AG10803 (cell line): Measurements from ENCODE around the gene NUP210L.
"Not testable (repeated sequence)": the region's sequence is repeated elsewhere in the genome, so short reads cannot be mapped to it uniquely, and the experiment has no call there.

Experiments
- DNase-seq: peaks from one replicate; pipeline ENCODE4 v3.0.0; 2010; ENCODE audit warnings: low read depth
- H3K4me3 ChIP-seq: 2 replicates; pipeline ENCODE4 v1.5.1; 2011; ENCODE audit warnings: mild to moderate bottlenecking, low read length, control low read depth
- CTCF ChIP-seq: conservative IDR thresholded peaks from 2 replicates; pipeline ENCODE4 v1.5.1; 2011; ENCODE audit warnings: mild to moderate bottlenecking, low read length, control low read depth, inconsistent platforms

NUP210L gene

GRCh38 chr1:154129391-154129970, 25.4 kb downstream of the NUP210L start:
- no peak for DNase-seq
- TF ChIP-seq CTCF = no peak
- H3K4me3 ChIP-seq = no peak overlapping the region

DNA sequence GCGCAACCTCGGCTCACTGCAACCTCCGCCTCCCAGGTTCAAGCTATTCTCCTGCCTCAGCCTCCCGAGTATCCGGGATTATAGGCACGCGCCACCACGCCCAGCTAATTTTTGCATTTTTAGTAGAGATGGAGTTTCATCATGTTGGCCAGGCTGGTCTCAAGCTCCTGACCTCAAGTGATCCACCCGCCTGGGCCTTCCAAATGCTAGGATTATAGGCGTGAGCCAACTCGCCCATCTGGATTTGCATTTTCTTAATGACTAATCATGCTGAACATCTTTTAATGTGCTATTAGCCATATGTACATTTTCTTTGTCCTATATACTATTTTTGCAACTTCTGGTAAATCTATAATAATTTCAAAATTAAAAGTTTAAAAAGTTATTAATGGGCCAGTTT, 31.7 kb downstream of the NUP210L start:
- DNase-seq, H3K4me3 ChIP-seq: not testable (repeated sequence)

- H3K4me3 ChIP-seq = no peak overlapping the region
- no peak for DNase-seq
- TF ChIP-seq CTCF = no peak
Measured at GRCh38 chr1:154117642-154118041, 37.2 kb downstream of the NUP210L start.

DNA sequence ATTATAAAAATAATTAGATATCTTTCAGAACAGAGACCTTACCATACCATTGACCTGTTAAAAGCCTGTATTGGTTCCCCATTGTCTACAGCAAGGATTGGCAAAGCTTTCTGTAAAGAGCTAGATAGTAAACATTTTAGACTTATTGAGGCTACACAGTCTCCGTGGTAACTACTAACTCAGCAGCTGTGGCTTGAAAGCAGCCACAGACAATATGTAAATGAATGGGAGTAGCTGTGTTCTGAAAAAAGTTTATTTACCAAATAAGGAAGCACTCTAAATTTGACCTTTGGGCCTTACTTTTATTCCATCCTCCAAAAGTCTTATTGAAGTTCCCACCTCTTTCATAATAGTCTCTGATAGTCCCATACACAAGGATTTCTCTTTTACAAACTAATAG, 39.7 kb downstream of the NUP210L start:
- TF ChIP-seq CTCF = no peak
- H3K4me3 ChIP-seq = no peak overlapping the region
- DNase-seq = no peak

DNA sequence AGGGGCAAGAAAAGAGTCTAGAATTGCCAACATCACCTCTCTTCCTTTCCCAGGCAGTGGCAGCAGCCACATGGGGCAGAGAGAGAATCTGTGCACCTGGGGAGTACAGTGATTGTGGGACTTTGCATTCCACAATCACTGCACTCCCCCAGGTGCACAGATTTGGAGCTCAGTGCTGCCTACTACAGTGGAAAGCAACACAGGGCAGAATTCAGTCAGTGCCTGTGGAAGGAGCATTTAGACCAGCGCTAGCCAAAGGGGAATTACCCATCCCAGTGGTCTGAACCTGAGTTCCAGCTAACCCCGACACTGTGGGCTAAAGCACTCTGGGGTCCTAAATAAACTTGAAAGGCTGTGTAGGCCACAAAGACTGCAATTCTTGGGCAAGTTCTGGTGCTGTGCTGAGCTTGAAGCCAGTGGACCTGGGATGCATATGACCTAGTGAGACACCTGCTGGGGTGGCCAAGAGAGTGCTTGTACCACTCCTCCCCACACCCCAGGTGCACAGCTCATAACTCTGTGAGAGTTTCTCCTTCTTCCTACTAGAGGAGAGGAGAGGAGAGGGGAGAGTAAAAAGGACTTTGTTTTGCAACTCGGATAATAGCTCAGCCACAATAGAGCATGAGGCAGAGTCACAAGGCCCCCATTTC, 50.3 kb downstream of the NUP210L start:
- no peak for TF ChIP-seq CTCF
- DNase-seq = no peak
- H3K4me3 ChIP-seq = no peak overlapping the region

GRCh38 chr1:154100141-154100540, 54.7 kb downstream of the NUP210L start:
- DNase-seq = not testable (repeated sequence)

GRCh38 chr1:154097873-154098272, 57.0 kb downstream of the NUP210L start:
- no peak for TF ChIP-seq CTCF
- H3K4me3 ChIP-seq = no peak overlapping the region
- no peak for DNase-seq

More at GRCh38 chr1:154100141-154100540, 54.7 kb downstream of the NUP210L start:
- not testable (repeated sequence) for H3K4me3 ChIP-seq

DNA sequence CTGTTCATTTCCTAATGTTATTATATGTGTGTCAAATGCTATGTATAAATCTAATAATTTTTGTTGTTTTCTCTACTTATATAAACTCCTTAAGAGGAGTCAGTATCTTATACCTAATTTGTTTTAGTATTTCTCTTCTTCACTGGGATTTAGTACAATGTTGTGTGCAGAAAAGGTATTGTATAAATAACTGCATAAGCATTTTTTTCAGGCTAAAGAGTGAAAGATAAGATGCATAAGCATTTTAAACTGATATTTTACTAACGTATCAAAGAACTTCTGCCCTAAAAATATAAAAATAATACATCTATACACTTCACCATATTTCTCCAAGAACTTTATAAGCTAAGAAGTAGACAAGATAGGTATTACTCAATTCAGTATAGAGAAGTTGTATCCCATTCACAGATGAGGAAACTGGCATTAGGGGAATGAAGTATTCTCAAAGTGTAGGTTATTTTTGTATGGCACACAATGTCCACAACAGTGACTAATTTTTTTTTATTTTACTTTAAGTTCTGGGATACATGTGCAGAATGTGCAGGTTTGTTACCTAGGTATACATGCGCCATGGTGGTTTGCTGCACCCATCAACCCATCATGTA, 59.3 kb downstream of the NUP210L start:
- DNase-seq = no peak
- TF ChIP-seq CTCF = no peak
- no peak overlapping the region for H3K4me3 ChIP-seq
